ENCODE results near the gene CDH4.
A peak's percentile ranks its signal among the peaks of the same experiment; 100 is the strongest.

The CDH4 gene

DNA sequence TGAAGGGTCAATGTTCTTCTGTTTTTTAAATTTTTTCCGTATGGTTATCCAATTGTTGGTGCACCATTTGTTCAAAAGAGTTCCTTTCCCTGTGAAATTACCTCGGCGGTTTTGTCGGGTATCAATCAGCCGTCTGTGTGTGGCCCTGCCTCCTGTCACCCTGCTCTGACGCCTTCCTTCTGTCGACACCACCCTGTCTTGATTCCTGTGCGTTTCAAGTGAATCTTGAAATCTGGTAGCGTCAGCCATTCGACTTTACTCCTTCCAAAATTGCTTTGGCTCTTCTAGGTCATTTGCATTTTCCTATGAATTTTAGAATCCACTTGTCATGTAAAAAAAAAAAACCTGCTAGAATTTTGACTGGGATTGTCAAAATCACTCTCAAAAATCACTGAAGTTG is 181.1 kb downstream of the CDH4 start:
- H3K4me3 ChIP-seq (ENCODE audit: low read depth, low read length): no peak overlapping the region
- TF ChIP-seq ZNF837 (tag by site-specific recombination; IDR thresholded peaks at IDR 0.05) (no peak), ZNF555 (tag by site-specific recombination; conservative IDR thresholded peaks at IDR 0.05) (no peak), ZNF76 (tag by site-specific recombination; IDR thresholded peaks at IDR 0.05; ENCODE audit: borderline replicate concordance, low read depth) (no peak), ZNF169 (tag by site-specific recombination; IDR thresholded peaks at IDR 0.05) (no peak), ZNF707 (tag by site-specific recombination; IDR thresholded peaks at IDR 0.05) (no peak), ZBTB21 (tag by site-specific recombination; IDR thresholded peaks at IDR 0.05) (no peak), ZNF404 (tag by site-specific recombination; IDR thresholded peaks at IDR 0.05) (no peak), OVOL3 (tag by site-specific recombination; IDR thresholded peaks at IDR 0.05) (no peak)
- POLR2A ChIA-PET: no interaction called here
- CTCF ChIA-PET: no interaction called here
- no peak overlapping the region for H3K27ac ChIP-seq (ENCODE audit: extremely low read depth, low read depth, low read length)
- H3K36me3 ChIP-seq (ENCODE audit: control insufficient read depth in 2 of 2, insufficient read depth in 1 of 2, low read length in 2 of 2): no peaks in the 10 kb centered on the region
- no peaks in the 10 kb centered on the region for H3K9me3 ChIP-seq (ENCODE audit: control insufficient read depth, insufficient read depth, low read depth, low read length)
- H3K4me1 ChIP-seq (ENCODE audit: control insufficient read depth, insufficient read depth, low read length): peaks cover 39% of the 10 kb centered on the region

DNA sequence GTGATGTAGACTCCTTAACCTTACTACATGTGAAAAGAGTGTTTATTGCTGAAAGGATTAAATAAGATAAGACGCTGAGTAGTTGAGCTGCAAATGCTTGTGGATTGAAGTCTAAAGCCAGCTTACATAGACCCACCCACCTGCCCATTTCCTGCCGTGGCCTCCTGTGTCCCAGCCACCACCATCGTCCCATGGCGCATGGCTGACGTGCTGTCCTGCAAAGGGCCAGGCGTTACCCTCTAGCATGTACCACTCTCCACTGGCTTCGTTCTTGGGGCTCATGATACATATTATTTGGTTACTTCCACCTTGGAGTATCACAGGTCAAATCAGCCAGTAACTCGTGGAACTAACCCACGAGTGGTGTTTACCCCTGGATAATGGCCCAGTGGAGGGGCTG is 181.8 kb downstream of the CDH4 start:
- no peak overlapping the region for H3K4me3 ChIP-seq (ENCODE audit: low read depth, low read length)
- no peaks in the 10 kb centered on the region for H3K36me3 ChIP-seq (ENCODE audit: control insufficient read depth in 2 of 2, insufficient read depth in 1 of 2, low read length in 2 of 2)
- ChIA-PET CTCF (no interaction called here), POLR2A (no interaction called here)
- no peak overlapping the region for H3K27ac ChIP-seq (ENCODE audit: extremely low read depth, low read depth, low read length)
- no peaks in the 10 kb centered on the region for H3K9me3 ChIP-seq (ENCODE audit: control insufficient read depth, insufficient read depth, low read depth, low read length)
- TF ChIP-seq, protein P1, sequence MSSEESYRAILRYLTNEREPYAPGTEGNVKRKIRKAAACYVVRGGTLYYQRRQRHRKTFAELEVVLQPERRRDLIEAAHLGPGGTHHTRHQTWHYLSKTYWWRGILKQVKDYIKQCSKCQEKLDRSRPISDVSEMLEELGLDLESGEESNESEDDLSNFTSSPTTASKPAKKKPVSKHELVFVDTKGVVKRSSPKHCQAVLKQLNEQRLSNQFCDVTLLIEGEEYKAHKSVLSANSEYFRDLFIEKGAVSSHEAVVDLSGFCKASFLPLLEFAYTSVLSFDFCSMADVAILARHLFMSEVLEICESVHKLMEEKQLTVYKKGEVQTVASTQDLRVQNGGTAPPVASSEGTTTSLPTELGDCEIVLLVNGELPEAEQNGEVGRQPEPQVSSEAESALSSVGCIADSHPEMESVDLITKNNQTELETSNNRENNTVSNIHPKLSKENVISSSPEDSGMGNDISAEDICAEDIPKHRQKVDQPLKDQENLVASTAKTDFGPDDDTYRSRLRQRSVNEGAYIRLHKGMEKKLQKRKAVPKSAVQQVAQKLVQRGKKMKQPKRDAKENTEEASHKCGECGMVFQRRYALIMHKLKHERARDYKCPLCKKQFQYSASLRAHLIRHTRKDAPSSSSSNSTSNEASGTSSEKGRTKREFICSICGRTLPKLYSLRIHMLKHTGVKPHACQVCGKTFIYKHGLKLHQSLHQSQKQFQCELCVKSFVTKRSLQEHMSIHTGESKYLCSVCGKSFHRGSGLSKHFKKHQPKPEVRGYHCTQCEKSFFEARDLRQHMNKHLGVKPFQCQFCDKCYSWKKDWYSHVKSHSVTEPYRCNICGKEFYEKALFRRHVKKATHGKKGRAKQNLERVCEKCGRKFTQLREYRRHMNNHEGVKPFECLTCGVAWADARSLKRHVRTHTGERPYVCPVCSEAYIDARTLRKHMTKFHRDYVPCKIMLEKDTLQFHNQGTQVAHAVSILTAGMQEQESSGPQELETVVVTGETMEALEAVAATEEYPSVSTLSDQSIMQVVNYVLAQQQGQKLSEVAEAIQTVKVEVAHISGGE (tag by site-specific recombination; conservative IDR thresholded peaks at IDR 0.05; ENCODE audit: low read depth): no peak
- TF ChIP-seq, protein P2, sequence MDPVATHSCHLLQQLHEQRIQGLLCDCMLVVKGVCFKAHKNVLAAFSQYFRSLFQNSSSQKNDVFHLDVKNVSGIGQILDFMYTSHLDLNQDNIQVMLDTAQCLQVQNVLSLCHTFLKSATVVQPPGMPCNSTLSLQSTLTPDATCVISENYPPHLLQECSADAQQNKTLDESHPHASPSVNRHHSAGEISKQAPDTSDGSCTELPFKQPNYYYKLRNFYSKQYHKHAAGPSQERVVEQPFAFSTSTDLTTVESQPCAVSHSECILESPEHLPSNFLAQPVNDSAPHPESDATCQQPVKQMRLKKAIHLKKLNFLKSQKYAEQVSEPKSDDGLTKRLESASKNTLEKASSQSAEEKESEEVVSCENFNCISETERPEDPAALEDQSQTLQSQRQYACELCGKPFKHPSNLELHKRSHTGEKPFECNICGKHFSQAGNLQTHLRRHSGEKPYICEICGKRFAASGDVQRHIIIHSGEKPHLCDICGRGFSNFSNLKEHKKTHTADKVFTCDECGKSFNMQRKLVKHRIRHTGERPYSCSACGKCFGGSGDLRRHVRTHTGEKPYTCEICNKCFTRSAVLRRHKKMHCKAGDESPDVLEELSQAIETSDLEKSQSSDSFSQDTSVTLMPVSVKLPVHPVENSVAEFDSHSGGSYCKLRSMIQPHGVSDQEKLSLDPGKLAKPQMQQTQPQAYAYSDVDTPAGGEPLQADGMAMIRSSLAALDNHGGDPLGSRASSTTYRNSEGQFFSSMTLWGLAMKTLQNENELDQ (tag by site-specific recombination; IDR thresholded peaks at IDR 0.05; ENCODE audit: low read depth): no peak
- peaks cover 44% of the 10 kb centered on the region for H3K4me1 ChIP-seq (ENCODE audit: control insufficient read depth, insufficient read depth, low read length)

DNA sequence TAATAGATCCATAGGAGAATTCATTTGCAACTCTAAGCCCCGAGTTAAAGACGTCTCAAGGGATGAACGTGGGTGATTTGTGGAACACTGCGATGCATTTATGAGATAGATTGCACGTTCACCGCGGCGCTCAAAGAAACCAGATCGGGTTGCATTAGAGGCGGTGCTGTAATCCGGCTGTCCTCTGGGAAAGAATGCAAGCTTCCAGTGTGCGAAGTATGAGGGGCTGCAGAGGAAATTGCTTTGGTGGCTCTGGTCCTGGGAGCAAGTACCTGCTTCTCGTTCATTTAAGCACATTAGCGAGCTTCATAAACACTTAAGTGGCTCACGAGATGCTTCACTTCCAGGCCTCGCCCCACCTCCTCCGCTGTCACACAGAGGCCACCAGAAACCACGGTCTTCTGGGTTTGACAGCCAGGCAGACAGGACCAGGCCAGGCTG is 182.3 kb downstream of the CDH4 start:
- CTCF ChIA-PET: no interaction called here
- peaks cover 44% of the 10 kb centered on the region for H3K4me1 ChIP-seq (ENCODE audit: control insufficient read depth, insufficient read depth, low read length)
- TF ChIP-seq RBAK (tag by site-specific recombination; IDR thresholded peaks at IDR 0.05): no peak
- peak; percentile 46 for TF ChIP-seq GLIS1 (tag by site-specific recombination; IDR thresholded peaks at IDR 0.05)
- TF ChIP-seq, protein P3, sequence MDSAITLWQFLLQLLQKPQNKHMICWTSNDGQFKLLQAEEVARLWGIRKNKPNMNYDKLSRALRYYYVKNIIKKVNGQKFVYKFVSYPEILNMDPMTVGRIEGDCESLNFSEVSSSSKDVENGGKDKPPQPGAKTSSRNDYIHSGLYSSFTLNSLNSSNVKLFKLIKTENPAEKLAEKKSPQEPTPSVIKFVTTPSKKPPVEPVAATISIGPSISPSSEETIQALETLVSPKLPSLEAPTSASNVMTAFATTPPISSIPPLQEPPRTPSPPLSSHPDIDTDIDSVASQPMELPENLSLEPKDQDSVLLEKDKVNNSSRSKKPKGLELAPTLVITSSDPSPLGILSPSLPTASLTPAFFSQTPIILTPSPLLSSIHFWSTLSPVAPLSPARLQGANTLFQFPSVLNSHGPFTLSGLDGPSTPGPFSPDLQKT (IDR thresholded peaks at IDR 0.05; ENCODE audit: borderline replicate concordance, low read depth, low read length): no peak
- TF ChIP-seq, protein P4, sequence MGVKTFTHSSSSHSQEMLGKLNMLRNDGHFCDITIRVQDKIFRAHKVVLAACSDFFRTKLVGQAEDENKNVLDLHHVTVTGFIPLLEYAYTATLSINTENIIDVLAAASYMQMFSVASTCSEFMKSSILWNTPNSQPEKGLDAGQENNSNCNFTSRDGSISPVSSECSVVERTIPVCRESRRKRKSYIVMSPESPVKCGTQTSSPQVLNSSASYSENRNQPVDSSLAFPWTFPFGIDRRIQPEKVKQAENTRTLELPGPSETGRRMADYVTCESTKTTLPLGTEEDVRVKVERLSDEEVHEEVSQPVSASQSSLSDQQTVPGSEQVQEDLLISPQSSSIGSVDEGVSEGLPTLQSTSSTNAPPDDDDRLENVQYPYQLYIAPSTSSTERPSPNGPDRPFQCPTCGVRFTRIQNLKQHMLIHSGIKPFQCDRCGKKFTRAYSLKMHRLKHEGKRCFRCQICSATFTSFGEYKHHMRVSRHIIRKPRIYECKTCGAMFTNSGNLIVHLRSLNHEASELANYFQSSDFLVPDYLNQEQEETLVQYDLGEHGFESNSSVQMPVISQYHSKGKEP (tag by site-specific recombination; IDR thresholded peaks at IDR 0.05): peak; percentile 97
- no peak for TF ChIP-seq ZNF529 (tag by site-specific recombination; IDR thresholded peaks at IDR 0.05; ENCODE audit: insufficient replicate concordance)
- 0 out of 2 replicates have a peak, but pooled peaks have one; percentile 17 for TF ChIP-seq ZNF629 (tag by site-specific recombination; IDR thresholded peaks at IDR 0.05)
- 0 out of 2 replicates have a peak, but pooled peaks have one; percentile 36 for TF ChIP-seq IKZF3 (tag by site-specific recombination; IDR thresholded peaks at IDR 0.05)
- TF ChIP-seq ZBTB1 (tag by site-specific recombination; IDR thresholded peaks at IDR 0.05): no peak
- TF ChIP-seq ZBTB17 (tag by site-specific recombination; IDR thresholded peaks at IDR 0.05): peak; percentile 40; the same call in 1 of the 2 replicates
- no peak for TF ChIP-seq GLI2 (tag by site-specific recombination; IDR thresholded peaks at IDR 0.05; ENCODE audit: borderline replicate concordance, low read depth)
- no peak for TF ChIP-seq YY2 (tag by site-specific recombination; IDR thresholded peaks at IDR 0.05)
- TF ChIP-seq OSR2 (tag by site-specific recombination; IDR thresholded peaks at IDR 0.05): peak; percentile 71

More for the DNA sequence above, 182.3 kb downstream of the CDH4 start:
- no peaks in the 10 kb centered on the region for H3K9me3 ChIP-seq (ENCODE audit: control insufficient read depth, insufficient read depth, low read depth, low read length)
- H3K27ac ChIP-seq (ENCODE audit: extremely low read depth, low read depth, low read length): peak overlapping the region; percentile 45; the same call in 1 of the 2 replicates
- POLR2A ChIA-PET: no interaction called here
- H3K4me3 ChIP-seq (ENCODE audit: low read depth, low read length): no peak overlapping the region
- no peaks in the 10 kb centered on the region for H3K36me3 ChIP-seq (ENCODE audit: control insufficient read depth in 2 of 2, insufficient read depth in 1 of 2, low read length in 2 of 2)
